Measurements from ENCODE around the gene SKA2.

DNA sequence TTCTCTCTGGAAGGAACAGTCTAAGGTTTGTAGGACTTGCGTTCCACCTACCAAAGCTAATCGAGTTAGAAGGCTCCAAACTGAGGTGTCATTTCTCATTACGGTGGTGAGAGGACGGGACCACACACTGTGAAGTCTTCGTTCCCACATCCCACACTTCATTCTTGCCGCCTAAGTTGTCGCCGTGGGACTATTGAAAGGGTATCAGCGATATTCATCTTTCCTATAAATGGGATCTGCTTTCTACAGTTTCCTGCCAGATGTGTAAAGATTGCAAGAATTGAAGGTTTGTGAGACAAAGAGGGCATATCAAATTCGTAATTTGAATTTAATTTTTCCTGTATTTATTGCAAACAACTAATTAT is 47.7 kb downstream of the SKA2 start:
- TF ChIP-seq CBX3 (IDR thresholded peaks at IDR 0.05; ENCODE audit: borderline replicate concordance in 1 of 2, low read length in 2 of 2): no peak
- TF ChIP-seq MXI1 (IDR thresholded peaks at IDR 0.05; ENCODE audit: low read depth, low read length): no peak
- no peak for TF ChIP-seq FOXA1 (IDR thresholded peaks at IDR 0.05; ENCODE audit: borderline replicate concordance)
- no peak for TF ChIP-seq RBM25 (IDR thresholded peaks at IDR 0.05; ENCODE audit: low read depth, low read length, severe bottlenecking)
- no peak for TF ChIP-seq PTRF (tag; IDR thresholded peaks at IDR 0.05)
- TF ChIP-seq ZNF253 (CRISPR knock-in tag; conservative IDR thresholded peaks at IDR 0.05): no peak
- TF ChIP-seq MTA3 (IDR thresholded peaks at IDR 0.05; ENCODE audit: borderline replicate concordance): no peak
- TF ChIP-seq EP300 (IDR thresholded peaks at IDR 0.05; ENCODE audit: low read length): no peak
- no peak for TF ChIP-seq ZNF696 (CRISPR knock-in tag; conservative IDR thresholded peaks at IDR 0.05)
- TF ChIP-seq HDAC2 (IDR thresholded peaks at IDR 0.05): no peak; the same call in 1 of the 2 replicates

Measured in K562 (cell line).